Suppressor macrophage (primary cell): ENCODE measurements around the gene PRDM4.
A peak's percentile ranks its signal among the peaks of the same experiment; 100 is the strongest.
"Not testable (repeated sequence)": the region's sequence is repeated elsewhere in the genome, so short reads cannot be mapped to it uniquely, and the experiment has no call there.

Experiments used
- DNase-seq, 4 experiments: peaks; one replicate each; pipeline ENCODE4 v3.0.0-alpha.2; 2020 to 2022

The PRDM4 gene

DNA sequence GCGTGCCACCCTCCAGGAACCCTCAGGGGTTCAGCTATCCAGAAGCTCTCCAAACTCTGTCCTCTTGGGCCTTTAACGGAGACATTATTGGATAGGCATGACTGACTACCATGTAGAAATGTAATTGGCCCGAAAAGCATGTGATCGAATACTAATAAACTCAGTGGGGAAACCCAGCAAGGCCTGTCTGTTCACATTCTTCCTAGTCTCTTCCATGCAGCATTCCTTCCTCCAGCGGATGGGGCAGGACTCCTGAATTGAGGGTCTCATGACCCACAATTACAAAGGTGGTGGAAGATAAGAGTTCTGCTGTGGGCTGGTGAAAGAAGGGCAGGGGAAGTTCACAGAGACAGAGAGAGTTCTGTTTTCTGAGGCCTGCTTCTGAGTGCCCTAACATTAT is 6.5 kb upstream of the PRDM4 start:
- no peak for DNase-seq

DNA sequence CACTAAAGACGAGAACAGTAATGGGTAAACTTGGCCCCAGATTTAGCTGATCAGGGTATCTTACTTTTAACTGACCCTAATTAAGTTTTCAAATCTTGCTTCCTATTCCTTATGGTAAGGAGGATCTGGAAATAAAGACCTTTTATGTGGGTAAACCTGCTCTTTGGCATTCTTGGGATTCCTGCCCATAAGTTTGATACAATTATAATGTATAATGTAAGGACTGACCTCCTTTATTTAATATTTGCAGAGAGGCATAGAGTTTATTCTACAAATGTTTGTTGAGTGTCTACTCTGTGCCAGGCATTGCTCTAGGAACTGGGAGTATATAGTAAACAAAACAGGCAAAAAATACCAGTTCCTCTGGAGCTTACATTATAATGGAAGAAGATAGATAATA is 4.4 kb upstream of the PRDM4 start:
- DNase-seq = no peak

DNA sequence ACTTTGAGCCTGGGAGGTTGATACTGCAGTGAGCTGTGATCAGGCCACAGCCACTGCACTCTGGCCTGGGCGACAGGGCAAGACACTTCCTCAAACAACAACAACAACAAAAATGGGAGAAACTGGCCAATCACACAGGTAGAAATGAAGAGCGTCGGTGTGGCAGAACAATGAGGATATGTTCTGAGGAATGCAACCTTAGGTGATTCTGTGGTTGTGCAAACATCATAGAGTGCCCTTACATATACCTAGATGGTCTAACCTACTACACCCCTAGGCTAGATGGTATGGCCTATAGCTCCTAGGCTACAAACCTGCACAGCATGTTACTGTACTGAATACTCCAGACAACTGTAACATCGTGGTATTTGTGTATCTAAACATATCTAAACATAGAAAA is 3.7 kb upstream of the PRDM4 start:
- no peak for DNase-seq

DNA sequence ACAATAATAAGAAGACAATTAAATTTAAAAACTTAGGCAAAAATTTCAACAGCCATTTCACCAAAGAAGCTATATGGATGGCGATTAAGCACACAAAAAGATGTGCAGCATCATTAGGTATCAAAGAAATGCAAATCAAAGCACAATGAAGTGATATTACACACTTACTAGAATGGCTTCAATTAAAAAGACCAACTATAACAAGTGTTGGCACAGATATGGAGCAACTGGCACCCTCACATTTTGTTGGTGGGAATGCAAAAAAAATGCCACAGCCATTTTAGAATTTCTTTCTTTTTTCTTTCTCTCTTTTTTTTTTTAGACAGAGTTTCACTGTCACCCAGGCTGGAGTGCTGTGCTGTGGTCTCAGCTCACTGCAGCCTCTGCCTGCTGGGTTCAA is 1.9 kb upstream of the PRDM4 start:
- no peak for DNase-seq

DNA sequence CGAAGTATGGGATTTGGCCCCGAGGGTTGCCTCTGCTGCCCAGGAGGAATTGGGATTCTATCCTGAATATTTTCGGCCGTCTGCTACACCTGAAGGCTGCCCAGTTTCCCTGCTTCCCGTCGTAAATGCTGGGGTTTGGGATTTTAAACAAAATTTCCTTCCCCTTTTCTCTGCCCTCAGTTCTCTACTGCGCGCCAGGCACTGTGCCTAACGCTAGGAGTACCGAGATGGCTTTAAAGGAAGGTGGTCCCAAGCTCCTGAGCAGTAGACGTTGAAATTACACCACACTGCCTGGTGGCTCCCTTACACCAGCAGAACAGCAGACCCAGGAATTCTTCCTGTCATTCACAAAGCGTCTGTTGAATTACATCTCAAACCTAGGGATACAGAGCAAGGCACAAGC is 566 bp upstream of the PRDM4 start:
- DNase-seq = peak in 3 of 4 experiments; percentile 11 to 35 (median 31)

DNA sequence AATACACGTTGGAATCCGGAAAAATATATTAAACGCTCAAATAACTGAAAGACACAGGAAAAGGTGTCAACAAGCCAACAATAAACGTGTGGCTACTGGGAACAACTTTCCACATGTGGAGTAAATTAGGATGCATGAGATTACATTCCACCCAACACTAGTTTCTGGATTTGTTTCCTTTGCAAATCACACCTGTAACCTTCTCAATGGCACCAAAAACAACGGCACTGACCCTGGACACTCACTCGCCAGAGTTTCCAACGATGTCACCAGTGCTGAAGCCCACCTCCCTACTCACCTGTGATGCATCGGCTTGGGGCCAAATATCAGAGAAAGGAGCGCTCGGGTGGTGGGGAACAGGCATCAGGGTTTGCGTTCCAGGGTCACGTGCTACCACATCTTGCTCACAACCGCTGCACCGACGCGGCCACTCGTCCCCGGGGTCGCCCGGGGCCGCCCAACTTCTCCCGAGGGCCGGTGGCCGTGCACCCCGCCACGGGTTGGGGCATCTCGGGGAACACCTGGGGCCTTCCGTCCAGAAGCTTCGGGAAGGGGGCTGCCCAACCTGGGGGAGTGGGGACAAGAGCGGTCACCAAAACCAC is 629 bp downstream of the PRDM4 start:
- DNase-seq = peak in 3 of 4 experiments; percentile 47 to 59 (median 52)

DNA sequence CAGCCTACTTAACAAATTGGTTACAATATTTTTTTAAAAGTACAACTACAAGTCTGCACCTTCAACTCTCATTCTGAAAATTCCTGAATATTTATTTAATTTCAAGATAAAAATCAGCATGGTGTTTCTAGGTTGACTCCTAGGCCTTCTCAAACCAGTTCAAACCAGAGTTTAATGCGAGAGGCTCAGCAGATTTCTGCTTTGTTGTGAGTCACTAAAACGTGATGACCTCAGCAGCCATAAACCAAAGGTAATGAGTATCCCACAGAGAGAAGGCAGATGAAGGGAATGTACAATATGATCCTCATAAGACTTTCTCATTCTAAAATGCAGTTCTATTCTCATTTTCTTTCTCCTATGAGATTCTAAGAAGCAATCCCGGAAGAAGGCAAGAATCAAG is 1.5 kb downstream of the PRDM4 start:
- peak; percentile 66 to 85 (median 74) for DNase-seq

DNA sequence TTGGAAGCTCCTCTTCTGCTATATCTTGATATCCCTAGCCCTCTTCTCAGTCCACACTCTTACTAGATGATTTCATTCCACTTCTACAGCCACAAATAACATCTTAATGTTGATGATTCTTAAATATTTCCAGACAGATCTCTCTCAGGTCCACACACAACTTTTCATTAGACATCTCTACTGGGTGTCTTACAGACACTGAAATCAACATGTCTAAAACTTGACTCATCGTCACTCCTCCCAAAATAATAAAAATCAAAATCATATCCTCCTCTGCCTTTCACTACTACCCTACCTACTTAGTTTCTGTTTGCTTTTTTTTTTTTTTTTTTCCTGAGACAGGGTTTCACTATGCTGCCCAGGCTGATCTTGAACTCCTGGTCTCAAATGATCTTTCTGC is 11.9 kb downstream of the PRDM4 start:
- DNase-seq = no peak

DNA sequence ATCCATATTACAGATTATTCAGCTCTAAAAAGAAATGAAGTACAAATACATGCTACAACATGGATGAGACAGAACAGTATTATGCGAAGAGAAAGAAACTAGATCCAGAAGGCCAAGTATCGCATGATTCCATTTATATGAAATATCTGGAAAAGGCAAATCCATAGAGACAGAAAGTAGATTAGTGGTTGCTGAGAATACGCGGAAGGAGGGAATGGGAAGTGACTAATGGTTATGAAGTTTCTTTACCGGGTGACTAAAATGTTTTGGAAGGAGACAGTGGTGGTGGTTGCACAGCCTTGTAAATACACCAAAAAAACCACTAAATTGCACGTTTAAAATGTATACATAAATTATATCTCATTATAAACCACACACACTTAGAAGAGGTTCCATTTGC is 12.5 kb downstream of the PRDM4 start:
- peak in 2 of 4 experiments; percentile 14 to 26 for DNase-seq

DNA sequence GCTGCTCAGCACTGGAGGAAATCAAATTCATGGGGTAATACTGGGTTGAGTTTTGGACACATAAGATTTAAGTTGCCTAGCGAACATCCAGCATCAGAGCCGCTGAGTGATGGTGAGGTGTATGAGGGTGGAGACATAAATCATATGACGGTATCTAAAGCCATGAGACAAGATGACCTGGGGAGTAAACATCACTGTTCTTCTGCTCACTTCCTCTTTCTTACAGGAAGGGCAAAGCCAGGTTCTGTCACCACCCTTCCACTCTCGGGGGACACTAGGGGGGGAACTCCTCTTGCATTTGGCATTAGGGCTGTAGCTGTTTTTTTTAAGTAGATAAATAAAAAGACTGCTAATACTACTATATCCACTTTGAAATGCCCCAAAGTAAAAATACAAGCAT is 24.0 kb downstream of the PRDM4 start:
- DNase-seq = peak; percentile 5 to 25 (median 14)

DNA sequence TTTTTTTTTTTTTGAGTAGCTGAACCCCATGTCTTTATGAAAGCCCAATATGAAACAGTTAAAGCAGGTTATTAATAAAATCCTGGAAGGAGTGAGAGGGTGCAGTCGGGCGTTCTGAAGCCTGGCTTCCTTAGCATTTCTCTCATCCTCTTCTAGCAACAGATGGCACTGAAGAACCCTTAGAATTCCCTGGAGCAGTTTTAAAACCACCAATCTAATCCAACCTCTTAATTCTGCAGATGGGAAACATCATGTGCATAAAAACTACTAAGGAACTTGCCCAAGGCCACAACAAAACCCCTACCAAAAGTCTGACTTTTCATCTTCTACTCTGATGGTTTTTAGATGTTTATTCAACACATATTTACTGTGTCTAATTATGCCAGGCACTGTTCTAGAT is 25.2 kb downstream of the PRDM4 start:
- no peak for DNase-seq

DNA sequence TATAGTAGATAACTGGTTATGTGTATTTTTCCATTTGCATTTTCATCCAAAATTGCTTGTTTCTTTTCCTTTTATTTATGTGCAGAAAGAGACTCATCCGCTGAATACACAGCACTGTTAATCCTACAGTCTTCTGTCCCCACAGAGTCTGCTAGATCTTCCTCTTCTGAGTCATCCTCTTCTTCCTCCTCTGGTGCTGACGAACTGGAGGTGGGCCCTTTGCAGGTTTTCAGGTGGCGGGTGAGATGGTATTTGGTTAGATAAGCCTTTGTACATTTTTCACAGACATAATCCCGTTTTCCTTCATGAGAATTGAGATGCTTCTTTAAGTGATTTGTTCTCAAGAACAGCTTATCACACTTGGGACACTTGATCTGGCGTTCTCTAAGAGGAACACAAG is 26.8 kb downstream of the PRDM4 start:
- no peak for DNase-seq

DNA sequence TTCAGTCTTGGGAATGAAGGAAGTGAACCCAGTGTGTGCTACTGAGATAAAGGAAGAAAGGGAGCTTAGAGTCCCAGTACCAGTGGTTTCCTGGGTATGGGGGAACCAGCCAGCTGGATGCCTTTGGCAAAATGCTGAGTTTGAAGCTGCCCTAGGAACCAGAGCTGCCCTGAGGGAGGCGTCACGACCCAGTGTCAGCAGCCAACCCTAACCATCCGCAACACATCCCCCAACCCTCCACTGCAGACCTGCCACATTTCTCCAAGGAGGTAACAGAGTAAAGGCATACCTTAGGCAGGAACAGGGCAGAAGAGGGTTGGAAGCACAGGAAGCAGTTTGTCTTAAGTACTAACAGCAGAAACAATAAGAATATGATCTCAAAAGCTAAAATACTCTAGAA is 28.6 kb downstream of the PRDM4 start:
- DNase-seq = no peak

DNA sequence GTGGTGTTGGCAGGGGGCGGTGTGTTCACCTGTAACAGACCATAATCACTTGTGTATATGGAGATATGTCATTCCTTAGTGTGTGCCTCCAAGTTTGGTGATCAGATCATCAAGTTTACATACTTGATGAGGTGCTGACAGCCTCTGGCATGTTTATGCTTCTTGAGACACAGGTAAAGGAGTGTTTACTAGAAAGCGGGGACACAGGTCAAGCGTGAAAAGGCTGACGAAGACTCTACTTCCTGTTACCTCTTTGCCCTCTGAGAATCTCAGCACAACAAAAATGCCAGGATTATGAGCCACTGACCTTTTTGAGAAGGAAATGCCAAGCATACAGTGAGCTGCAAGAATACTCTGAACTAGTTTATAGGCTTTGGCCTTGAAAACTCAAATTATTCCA is 29.6 kb downstream of the PRDM4 start:
- DNase-seq = no peak

DNA sequence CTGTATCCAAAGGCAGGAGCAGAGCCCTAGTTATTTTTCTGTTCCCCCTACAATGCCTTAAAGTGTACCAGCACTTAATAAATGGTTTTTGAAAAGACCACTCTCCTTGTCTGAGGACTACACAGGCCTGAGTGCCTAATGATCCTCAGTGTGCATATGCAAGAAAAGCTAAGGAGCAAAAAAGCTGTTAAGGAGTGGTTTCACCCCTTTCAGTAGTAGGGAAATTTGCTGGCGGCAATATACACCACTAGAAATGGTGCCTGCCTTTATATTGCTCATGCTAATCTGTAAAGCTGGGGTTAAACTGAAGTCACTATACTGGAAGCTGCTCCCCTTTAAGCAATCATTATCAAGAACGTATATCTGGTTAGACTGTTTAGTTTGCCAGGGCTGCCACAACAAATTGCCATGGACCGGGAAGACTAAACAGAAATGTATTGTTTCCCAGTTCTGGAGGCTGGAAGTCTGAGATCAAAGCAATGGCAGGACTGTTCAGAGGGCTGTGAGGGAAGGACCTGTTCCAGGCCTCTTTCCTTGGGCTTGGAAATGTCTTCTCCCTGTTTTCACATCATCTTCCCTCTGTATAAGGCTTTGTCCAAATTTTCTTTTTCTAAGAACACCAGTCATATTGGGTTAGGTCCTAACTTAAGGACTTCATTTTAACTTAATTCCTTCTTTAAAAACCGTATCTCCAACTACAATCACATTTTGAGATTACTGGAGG is 30.2 kb downstream of the PRDM4 start:
- DNase-seq = no peak

DNA sequence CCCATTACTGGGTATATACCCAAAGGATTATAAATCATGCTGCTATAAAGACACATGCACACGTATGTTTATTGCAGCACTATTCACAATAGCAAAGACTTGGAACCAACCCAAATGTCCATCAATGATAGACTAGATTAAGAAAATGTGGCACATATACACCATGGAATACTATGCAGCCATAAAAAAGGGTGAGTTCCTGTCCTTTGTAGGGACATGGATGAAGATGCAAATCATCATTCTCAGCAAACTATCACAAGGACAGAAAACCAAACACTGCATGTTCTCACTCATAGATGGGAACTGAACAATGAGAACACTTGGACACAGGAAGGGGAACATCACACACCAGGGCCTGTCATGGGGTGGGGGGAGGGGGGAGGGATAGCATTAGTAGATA is 33.2 kb downstream of the PRDM4 start:
- not testable (repeated sequence) for DNase-seq

DNA sequence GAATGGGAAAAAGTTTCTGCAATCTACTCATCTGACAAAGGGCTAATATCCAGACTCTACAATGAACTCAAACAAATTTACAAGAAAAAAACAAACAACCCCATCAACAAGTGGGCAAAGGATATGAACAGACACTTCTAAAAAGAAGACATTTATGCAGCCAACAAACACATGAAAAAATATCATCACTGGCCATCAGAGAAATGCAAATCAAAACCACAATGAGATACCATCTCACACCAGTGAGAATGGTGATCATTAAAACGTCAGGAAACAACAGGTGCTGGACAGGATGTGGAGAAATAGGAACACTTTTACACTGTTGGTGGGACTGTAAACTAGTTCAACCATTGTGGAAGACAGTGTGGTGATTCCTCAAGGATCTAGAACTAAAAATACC is 33.6 kb downstream of the PRDM4 start:
- not testable (repeated sequence) for DNase-seq

DNA sequence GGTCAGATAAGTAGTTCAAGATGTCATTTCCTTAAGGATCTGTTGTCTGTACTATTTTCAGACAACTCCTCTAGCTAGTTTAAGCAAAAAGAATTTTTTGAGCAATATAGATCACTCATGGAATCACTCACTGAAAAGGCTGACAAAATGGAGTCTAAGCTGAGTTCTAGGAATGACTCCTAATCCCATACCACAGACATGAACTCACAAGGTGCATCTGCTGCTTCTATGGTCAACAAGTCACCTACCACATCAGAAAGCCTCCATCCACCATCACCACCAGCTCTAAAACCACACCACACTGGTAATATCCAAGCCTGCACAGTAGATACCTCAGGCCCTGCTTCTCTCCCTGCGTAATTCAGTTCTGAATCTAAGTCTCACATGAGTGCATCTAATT is 42.3 kb downstream of the PRDM4 start:
- no peak for DNase-seq

DNA sequence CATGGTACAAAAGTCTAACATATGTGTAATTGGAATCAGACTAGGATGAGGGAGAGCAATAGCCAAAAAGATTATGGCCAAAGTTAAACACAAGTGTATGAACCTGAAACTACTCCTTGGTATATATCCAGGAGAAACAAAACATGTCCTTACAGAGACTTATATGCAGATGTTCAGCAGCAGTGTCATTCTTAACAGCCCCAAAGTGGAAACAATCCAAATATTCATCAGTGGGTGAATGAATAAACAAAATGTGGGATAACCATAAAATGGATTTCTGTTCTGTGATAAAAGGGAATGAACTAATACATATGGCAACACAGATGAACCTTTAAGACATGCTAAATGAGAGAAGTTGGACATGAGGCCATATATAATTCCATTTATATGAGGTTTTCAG is 45.2 kb downstream of the PRDM4 start:
- no peak for DNase-seq

DNA sequence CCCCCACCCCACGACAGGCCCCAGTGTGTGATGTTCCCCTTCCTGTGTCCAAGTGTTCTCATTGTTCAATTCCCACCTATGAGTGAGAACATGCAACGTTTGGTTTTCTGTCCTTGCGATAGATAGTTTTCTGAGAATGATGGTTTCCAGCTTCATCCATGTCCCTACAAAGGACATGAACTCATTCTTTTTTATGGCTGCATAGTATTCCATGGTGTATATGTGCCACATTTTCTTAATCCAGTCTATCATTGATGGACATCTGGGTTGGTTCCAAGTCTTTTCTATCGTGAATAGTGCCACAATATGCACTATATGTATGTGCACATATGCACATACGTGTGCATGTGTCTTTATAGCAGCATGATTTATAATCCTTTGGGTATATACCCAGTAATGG is 55.4 kb downstream of the PRDM4 start:
- DNase-seq = not testable (repeated sequence)

DNA sequence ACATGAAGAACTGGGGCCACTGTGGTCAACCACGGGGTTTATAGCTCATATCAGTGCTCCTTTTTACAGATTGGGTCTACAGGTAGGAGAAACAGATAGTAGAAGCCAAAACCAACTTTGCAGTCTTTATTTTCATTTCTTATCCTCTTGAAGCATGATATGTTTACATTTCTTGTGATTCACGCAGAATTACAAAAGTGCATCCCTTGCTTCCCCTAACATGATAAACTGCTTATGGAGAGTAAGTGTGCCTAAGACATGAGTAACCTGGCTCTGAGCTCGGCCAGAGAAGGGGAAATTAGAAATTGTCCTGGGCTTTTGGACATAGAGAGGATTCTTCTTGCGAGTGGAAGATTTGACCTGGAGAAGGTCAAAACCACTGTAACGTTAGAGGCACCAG is 56.9 kb downstream of the PRDM4 start:
- no peak for DNase-seq

DNA sequence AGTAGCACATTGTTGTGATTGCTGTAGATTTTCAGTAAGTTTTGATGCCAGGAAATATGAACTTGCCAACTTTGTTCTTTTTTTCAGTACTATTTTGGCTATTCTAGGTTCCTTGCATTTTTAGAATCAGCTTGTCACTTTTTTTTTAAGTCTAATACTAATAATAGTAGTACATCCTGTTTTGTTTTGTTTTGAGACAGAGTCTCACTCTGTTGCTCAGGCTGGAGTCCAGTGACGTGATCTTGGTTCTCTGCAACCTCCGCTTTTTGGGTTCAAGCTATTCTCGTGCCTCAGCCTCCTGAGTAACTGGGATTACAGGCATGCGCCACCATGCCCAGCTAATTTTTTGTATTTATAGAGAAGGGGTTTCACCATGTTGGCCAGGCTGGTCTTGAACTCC is 58.8 kb downstream of the PRDM4 start:
- no peak for DNase-seq

DNA sequence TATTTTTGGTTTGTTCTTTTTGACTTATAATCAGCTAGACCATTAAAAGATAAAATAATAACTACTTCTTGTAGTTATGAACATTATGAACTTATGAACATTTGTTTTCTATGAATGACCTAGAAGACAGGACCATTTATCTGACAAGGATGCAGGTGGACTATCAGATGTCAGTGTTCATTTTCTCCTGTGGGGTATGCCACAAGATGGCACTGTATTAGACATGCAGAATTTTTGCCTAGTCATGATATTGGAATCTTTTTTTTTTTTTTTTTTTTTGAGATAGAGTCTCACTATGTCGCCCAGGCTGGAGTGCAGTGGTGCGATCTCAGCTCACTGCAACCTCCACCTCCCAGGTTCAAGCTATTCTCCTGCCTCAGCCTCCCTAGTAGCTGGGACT is 65.2 kb downstream of the PRDM4 start:
- DNase-seq = peak in 3 of 4 experiments; percentile 14 to 29 (median 29)

DNA sequence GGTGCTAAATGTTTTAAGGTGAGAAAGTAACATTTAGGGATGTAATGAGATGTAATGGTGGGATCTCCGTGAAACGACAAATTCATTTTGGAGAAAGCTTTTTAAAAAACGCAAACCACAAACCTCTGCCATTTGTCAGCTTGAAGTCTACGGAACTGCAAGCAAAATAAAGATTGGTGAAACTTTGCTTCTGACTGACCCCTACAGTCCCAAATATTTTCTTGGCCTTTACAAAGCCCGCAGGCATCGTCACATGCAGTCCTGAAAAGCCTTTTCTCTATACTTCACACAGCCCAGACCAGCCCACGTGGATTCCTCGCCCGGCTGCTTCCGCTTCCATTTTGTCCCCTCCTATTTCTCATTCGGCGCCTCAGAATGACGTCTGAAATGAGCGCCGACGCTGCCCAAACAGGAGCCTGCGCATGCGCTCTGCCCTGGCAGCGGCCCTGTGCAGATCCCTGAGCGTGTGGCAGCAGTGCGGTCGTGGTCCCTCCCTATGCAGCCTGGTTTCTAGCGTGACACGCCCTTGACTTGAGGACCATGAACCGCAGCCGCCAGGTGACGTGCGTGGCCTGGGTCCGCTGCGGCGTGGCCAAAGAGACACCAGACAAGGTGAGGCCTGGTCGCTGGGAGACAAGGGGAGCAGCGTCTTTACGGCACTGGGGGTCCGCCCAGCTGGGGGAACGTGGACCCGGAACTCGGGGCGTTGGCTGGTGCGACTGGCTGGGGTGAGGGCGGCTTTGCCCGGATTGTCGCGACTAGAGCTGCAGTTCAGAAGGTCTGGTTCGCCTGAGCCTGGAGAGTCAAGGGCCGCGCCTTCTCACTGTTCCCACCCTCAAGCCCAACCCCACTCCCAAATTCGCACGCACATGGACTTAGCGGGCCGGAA is 75.3 kb downstream of the PRDM4 start, which contains the start of gene PWP1:
Gene PWP1 (plus strand): TSS at position 440 of the 889 bp plus-strand sequence. CDS start 101 bp downstream, at position 541.
- DNase-seq = peak; percentile 99
